SK-N-SH (cell line): ENCODE results near the gene LYPD4.

Source experiments
- EP300 ChIP-seq, 2 experiments: IDR thresholded peaks; 2 replicates each; pipeline versions ENCODE4 v1.4.0 to v1.6.1; 2012; ENCODE audit warnings: borderline replicate concordance in 1 of 2, low read depth in 1 of 2, low read length in 1 of 2
- FOSL2 ChIP-seq: IDR thresholded peaks from 2 replicates; pipeline ENCODE4 v1.4.0; 2012; ENCODE audit warnings: low read depth, mild to moderate bottlenecking, moderate library complexity, borderline replicate concordance
- FOXJ3 ChIP-seq: sonication (generic); formaldehyde crosslinking; IDR thresholded peaks from 2 replicates; pipeline ENCODE4 v1.5.1; 2020; ENCODE audit warnings: mild to moderate bottlenecking, missing genetic modification reagents
- GATA2 ChIP-seq: sonication (generic); formaldehyde crosslinking; IDR thresholded peaks from 2 replicates; pipeline ENCODE4 v1.5.0; 2020; ENCODE audit warnings: mild to moderate bottlenecking, missing genetic modification reagents
- JUND ChIP-seq: IDR thresholded peaks from 2 replicates; pipeline ENCODE4 v1.4.0; 2012
- RFX5 ChIP-seq: IDR thresholded peaks from 2 replicates; pipeline ENCODE4 v1.6.1; 2012; ENCODE audit warnings: mild to moderate bottlenecking, improper control_type of control experiment, low read length
- SIN3A ChIP-seq: IDR thresholded peaks from 2 replicates; pipeline ENCODE4 v1.6.1; 2012; ENCODE audit warnings: low read depth, mild to moderate bottlenecking, low read length, moderate library complexity, borderline replicate concordance
- TEAD4 ChIP-seq: IDR thresholded peaks from 2 replicates; pipeline ENCODE4 v1.4.0; 2012; ENCODE audit warnings: mild to moderate bottlenecking, borderline replicate concordance; ENCODE audit not compliant: insufficient read depth
- YY1 ChIP-seq: IDR thresholded peaks from 2 replicates; pipeline ENCODE4 v1.4.0; 2012; ENCODE audit warnings: low read depth, mild to moderate bottlenecking
- TF ChIP-seq, protein P1 (sequence below): fragments of 200-600 bp; sonication (generic); IDR thresholded peaks from 2 replicates; pipeline ENCODE4 v1.6.1; 2017; ENCODE audit warnings: antibody characterized with exemption, mild to moderate bottlenecking, moderate library complexity
- TF ChIP-seq, protein P2 (sequence below): IDR thresholded peaks from 2 replicates; pipeline ENCODE4 v1.6.1; 2012; ENCODE audit warnings: mild to moderate bottlenecking, low read depth, low read length, moderate library complexity
- TF ChIP-seq, protein P3 (sequence below): IDR thresholded peaks from 2 replicates; pipeline ENCODE4 v1.4.0; 2012; ENCODE audit warnings: low read depth
- TF ChIP-seq, protein P4 (sequence below): IDR thresholded peaks from 2 replicates; pipeline ENCODE4; 2012

DNA sequence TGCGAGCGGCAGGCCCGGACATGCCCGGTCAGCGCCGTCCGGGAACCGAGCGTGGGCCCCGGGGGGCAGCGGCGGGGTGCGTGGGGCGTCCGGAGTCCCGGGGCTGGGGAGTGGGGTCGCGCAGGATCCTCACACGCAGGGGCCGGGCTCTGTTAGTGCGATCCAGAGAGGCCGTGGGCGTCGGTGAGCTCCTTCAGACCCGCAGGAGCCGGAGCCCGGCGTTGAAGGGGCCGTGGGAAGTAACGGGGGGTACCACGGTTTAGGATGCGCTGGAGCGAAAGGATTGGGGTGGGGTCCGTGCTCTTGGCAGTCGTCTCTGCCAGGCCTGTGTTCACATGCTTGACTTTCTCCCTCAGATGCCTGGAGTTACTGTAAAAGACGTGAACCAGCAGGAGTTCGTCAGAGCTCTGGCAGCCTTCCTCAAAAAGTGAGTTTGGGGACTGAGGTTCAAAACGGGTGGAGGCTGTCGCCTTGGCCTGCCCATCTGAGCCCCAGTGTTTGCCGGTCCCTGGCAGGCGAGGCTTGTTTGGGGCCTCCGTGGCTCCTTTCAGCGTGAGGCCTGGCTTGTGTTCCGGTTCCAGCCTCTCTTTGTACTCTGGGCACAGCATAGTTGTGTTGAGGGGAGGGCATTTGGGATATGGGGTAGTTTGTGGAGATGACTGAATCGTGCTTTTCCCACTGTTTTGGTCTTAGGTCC is 16.1 kb upstream of the LYPD4 start:
- TF ChIP-seq, protein P1, sequence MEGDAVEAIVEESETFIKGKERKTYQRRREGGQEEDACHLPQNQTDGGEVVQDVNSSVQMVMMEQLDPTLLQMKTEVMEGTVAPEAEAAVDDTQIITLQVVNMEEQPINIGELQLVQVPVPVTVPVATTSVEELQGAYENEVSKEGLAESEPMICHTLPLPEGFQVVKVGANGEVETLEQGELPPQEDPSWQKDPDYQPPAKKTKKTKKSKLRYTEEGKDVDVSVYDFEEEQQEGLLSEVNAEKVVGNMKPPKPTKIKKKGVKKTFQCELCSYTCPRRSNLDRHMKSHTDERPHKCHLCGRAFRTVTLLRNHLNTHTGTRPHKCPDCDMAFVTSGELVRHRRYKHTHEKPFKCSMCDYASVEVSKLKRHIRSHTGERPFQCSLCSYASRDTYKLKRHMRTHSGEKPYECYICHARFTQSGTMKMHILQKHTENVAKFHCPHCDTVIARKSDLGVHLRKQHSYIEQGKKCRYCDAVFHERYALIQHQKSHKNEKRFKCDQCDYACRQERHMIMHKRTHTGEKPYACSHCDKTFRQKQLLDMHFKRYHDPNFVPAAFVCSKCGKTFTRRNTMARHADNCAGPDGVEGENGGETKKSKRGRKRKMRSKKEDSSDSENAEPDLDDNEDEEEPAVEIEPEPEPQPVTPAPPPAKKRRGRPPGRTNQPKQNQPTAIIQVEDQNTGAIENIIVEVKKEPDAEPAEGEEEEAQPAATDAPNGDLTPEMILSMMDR: no peak
- TF ChIP-seq RFX5 (no peak), FOSL2 (no peak), YY1 (no peak), EP300 (IDR thresholded peaks at IDR 0.05; ENCODE audit: borderline replicate concordance in 1 of 2, low read depth in 1 of 2, low read length in 1 of 2) (no peak), JUND (no peak), SIN3A (no peak), TEAD4 (no peak), GATA2 (no peak), FOXJ3 (no peak)
- TF ChIP-seq, protein P2, sequence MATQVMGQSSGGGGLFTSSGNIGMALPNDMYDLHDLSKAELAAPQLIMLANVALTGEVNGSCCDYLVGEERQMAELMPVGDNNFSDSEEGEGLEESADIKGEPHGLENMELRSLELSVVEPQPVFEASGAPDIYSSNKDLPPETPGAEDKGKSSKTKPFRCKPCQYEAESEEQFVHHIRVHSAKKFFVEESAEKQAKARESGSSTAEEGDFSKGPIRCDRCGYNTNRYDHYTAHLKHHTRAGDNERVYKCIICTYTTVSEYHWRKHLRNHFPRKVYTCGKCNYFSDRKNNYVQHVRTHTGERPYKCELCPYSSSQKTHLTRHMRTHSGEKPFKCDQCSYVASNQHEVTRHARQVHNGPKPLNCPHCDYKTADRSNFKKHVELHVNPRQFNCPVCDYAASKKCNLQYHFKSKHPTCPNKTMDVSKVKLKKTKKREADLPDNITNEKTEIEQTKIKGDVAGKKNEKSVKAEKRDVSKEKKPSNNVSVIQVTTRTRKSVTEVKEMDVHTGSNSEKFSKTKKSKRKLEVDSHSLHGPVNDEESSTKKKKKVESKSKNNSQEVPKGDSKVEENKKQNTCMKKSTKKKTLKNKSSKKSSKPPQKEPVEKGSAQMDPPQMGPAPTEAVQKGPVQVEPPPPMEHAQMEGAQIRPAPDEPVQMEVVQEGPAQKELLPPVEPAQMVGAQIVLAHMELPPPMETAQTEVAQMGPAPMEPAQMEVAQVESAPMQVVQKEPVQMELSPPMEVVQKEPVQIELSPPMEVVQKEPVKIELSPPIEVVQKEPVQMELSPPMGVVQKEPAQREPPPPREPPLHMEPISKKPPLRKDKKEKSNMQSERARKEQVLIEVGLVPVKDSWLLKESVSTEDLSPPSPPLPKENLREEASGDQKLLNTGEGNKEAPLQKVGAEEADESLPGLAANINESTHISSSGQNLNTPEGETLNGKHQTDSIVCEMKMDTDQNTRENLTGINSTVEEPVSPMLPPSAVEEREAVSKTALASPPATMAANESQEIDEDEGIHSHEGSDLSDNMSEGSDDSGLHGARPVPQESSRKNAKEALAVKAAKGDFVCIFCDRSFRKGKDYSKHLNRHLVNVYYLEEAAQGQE: no peak
- TF ChIP-seq, protein P3, sequence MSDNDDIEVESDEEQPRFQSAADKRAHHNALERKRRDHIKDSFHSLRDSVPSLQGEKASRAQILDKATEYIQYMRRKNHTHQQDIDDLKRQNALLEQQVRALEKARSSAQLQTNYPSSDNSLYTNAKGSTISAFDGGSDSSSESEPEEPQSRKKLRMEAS: no peak
- TF ChIP-seq, protein P4, sequence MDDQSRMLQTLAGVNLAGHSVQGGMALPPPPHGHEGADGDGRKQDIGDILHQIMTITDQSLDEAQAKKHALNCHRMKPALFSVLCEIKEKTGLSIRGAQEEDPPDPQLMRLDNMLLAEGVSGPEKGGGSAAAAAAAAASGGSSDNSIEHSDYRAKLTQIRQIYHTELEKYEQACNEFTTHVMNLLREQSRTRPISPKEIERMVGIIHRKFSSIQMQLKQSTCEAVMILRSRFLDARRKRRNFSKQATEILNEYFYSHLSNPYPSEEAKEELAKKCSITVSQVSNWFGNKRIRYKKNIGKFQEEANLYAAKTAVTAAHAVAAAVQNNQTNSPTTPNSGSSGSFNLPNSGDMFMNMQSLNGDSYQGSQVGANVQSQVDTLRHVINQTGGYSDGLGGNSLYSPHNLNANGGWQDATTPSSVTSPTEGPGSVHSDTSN: no peak; the same call in 1 of the 2 replicates
